Activated CD4-positive, alpha-beta T cell treated with anti-CD3 and anti-CD28 coated beads, Interleukin-2, amount 10 ng/mL, durations not matched to agents 7 days and 5 days (primary cell): ENCODE data around the gene MYL1. TPM values are rescaled to one million over a fixed set of nuclear protein-coding genes. Genes with fewer than 3 reads are reported as not detected.

Source experiments
- CTCF ChIA-PET: fragments of 350-600 bp; sonication (Branson Sonifier 250); formaldehyde crosslinking; loops from one replicate; lab custom pipeline; 2021; ENCODE audit warnings: antibody characterized with exemption; lab: Charles Lee
- POLR2A ChIA-PET: fragments of 350-600 bp; sonication (Branson Sonifier 250); formaldehyde crosslinking; loops from one replicate; lab custom pipeline; 2021; ENCODE audit warnings: antibody characterized with exemption; lab: Charles Lee
- DNase-seq: peaks from one replicate; pipeline ENCODE4 v3.0.0-alpha.2; 2020
- H3K27ac Mint-ChIP-seq: one replicate; pipeline ENCODE4 v1.8.0; 2021; ENCODE audit warnings: mild to moderate bottlenecking, moderate library complexity, mixed read lengths
- H3K27me3 Mint-ChIP-seq: one replicate; pipeline ENCODE4 v1.8.0; 2021; ENCODE audit warnings: mixed read lengths
- H3K36me3 Mint-ChIP-seq: one replicate; pipeline ENCODE4 v1.8.0; 2021; ENCODE audit warnings: low read depth, mixed read lengths
- H3K4me1 Mint-ChIP-seq: one replicate; pipeline ENCODE4 v1.8.0; 2021; ENCODE audit warnings: mixed read lengths
- H3K4me3 Mint-ChIP-seq: one replicate; pipeline ENCODE4 v1.8.0; 2021; ENCODE audit warnings: mild to moderate bottlenecking, moderate library complexity, mixed read lengths
- H3K9me3 Mint-ChIP-seq: one replicate; pipeline ENCODE4 v1.8.0; 2021; ENCODE audit warnings: mixed read lengths
- total RNA-seq, 2 experiments: library from RNA; stranded (reverse); gene quantifications; one replicate each; pipeline ENCODE4 v1.2.3, GENCODE V29; 2021

The MYL1 gene
- total RNA-seq, 2 experiments from 2014 or later, result not detected

- no peak for DNase-seq
- Mint-ChIP-seq H3K9me3 (no peaks in the 10 kb centered on the region), H3K4me3 (no peak overlapping the region), H3K27ac (no peak overlapping the region), H3K36me3 (no peaks in the 10 kb centered on the region), H3K27me3 (no peaks in the 10 kb centered on the region), H3K4me1 (no peaks in the 10 kb centered on the region)
- POLR2A ChIA-PET, result no interaction called here
- CTCF ChIA-PET, result no interaction called here
Measured at GRCh38 chr2:210303498-210303897, 11.5 kb downstream of the MYL1 start.

GRCh38 chr2:210302326-210302725, 12.6 kb downstream of the MYL1 start:
- H3K4me3 Mint-ChIP-seq, result no peak overlapping the region
- POLR2A ChIA-PET, result no interaction called here
- H3K9me3 Mint-ChIP-seq, result no peaks in the 10 kb centered on the region
- DNase-seq, result no peak
- CTCF ChIA-PET, result no interaction called here
- H3K27ac Mint-ChIP-seq, result no peak overlapping the region
- H3K27me3 Mint-ChIP-seq, result no peaks in the 10 kb centered on the region
- no peaks in the 10 kb centered on the region for H3K36me3 Mint-ChIP-seq
- H3K4me1 Mint-ChIP-seq, result no peaks in the 10 kb centered on the region

- no peaks in the 10 kb centered on the region for H3K4me1 Mint-ChIP-seq
- H3K4me3 Mint-ChIP-seq, result no peak overlapping the region
- CTCF ChIA-PET, result no interaction called here
- H3K27me3 Mint-ChIP-seq, result no peaks in the 10 kb centered on the region
- POLR2A ChIA-PET, result no interaction called here
- DNase-seq, result no peak
- no peak overlapping the region for H3K27ac Mint-ChIP-seq
- H3K36me3 Mint-ChIP-seq, result no peaks in the 10 kb centered on the region
- no peaks in the 10 kb centered on the region for H3K9me3 Mint-ChIP-seq
Measured at GRCh38 chr2:210299866-210300373, 15.1 kb downstream of the MYL1 start.

- no peak overlapping the region for H3K27ac Mint-ChIP-seq
- H3K9me3 Mint-ChIP-seq, result peaks cover 3% of the 10 kb centered on the region
- CTCF ChIA-PET, result no interaction called here
- POLR2A ChIA-PET, result no interaction called here
- no peak for DNase-seq
- H3K36me3 Mint-ChIP-seq, result no peaks in the 10 kb centered on the region
- H3K4me1 Mint-ChIP-seq, result no peaks in the 10 kb centered on the region
- no peak overlapping the region for H3K4me3 Mint-ChIP-seq
- H3K27me3 Mint-ChIP-seq, result no peaks in the 10 kb centered on the region
Measured at GRCh38 chr2:210288408-210288807, 26.6 kb downstream of the MYL1 start.

- no peak overlapping the region for H3K27ac Mint-ChIP-seq
- ChIA-PET CTCF (no interaction called here), POLR2A (no interaction called here)
- no peak overlapping the region for H3K4me3 Mint-ChIP-seq
- no peak for DNase-seq
- peaks cover 2% of the 10 kb centered on the region for H3K27me3 Mint-ChIP-seq
- H3K36me3 Mint-ChIP-seq, result no peaks in the 10 kb centered on the region
- no peaks in the 10 kb centered on the region for H3K4me1 Mint-ChIP-seq
- H3K9me3 Mint-ChIP-seq, result peaks cover 6% of the 10 kb centered on the region
Measured at GRCh38 chr2:210287301-210287700, 27.7 kb downstream of the MYL1 start.

- POLR2A ChIA-PET, result no interaction called here
- Mint-ChIP-seq H3K27ac (no peak overlapping the region), H3K9me3 (peaks cover 6% of the 10 kb centered on the region), H3K4me3 (no peak overlapping the region), H3K36me3 (no peaks in the 10 kb centered on the region), H3K27me3 (peaks cover 2% of the 10 kb centered on the region), H3K4me1 (no peaks in the 10 kb centered on the region)
- CTCF ChIA-PET, result no interaction called here
- DNase-seq, result no peak
Measured at GRCh38 chr2:210286123-210286680, 28.8 kb downstream of the MYL1 start.

GRCh38 chr2:210277133-210277532, 37.8 kb downstream of the MYL1 start:
- Mint-ChIP-seq H3K27me3 (no peaks in the 10 kb centered on the region), H3K36me3 (no peaks in the 10 kb centered on the region), H3K27ac (no peak overlapping the region), H3K9me3 (peaks cover 2% of the 10 kb centered on the region), H3K4me3 (no peak overlapping the region), H3K4me1 (no peaks in the 10 kb centered on the region)
- DNase-seq, result no peak
- CTCF ChIA-PET, result interaction anchor here (0.6 kb wide), 1 partner anchor 62 kb away, joined by 5 read pairs; no protein-coding TSS in a partner anchor
- POLR2A ChIA-PET, result no interaction called here

- CTCF ChIA-PET, result no interaction called here
- no peak overlapping the region for H3K27ac Mint-ChIP-seq
- no peaks in the 10 kb centered on the region for H3K4me1 Mint-ChIP-seq
- peaks cover 2% of the 10 kb centered on the region for H3K27me3 Mint-ChIP-seq
- H3K36me3 Mint-ChIP-seq, result no peaks in the 10 kb centered on the region
- POLR2A ChIA-PET, result no interaction called here
- H3K4me3 Mint-ChIP-seq, result no peak overlapping the region
- peaks cover 2% of the 10 kb centered on the region for H3K9me3 Mint-ChIP-seq
- no peak for DNase-seq
Measured at GRCh38 chr2:210271300-210271699, 43.7 kb downstream of the MYL1 start.

GRCh38 chr2:210269148-210269547, 45.8 kb downstream of the MYL1 start:
- no peak for DNase-seq
- no peak overlapping the region for H3K4me3 Mint-ChIP-seq
- H3K9me3 Mint-ChIP-seq, result peaks cover 2% of the 10 kb centered on the region
- ChIA-PET POLR2A (no interaction called here), CTCF (no interaction called here)
- H3K27me3 Mint-ChIP-seq, result peaks cover 2% of the 10 kb centered on the region
- no peaks in the 10 kb centered on the region for H3K4me1 Mint-ChIP-seq
- no peaks in the 10 kb centered on the region for H3K36me3 Mint-ChIP-seq
- H3K27ac Mint-ChIP-seq, result no peak overlapping the region

- DNase-seq, result no peak
- Mint-ChIP-seq H3K27ac (no peak overlapping the region), H3K9me3 (no peaks in the 10 kb centered on the region), H3K27me3 (peaks cover 2% of the 10 kb centered on the region), H3K4me3 (no peak overlapping the region), H3K4me1 (no peaks in the 10 kb centered on the region), H3K36me3 (no peaks in the 10 kb centered on the region)
- ChIA-PET POLR2A (interaction anchor here (0.6 kb wide), 1 partner anchor 1868 kb away, joined by 3 read pairs; no protein-coding TSS in a partner anchor), CTCF (no interaction called here)
Measured at GRCh38 chr2:210268281-210268680, 46.7 kb downstream of the MYL1 start.

GRCh38 chr2:210267698-210268097, 47.3 kb downstream of the MYL1 start:
- POLR2A ChIA-PET, result no interaction called here
- no peak overlapping the region for H3K4me3 Mint-ChIP-seq

GRCh38 chr2:210264282-210264681, 50.7 kb downstream of the MYL1 start:
- Mint-ChIP-seq H3K27ac (no peak overlapping the region), H3K27me3 (peaks cover 2% of the 10 kb centered on the region), H3K36me3 (no peaks in the 10 kb centered on the region), H3K9me3 (no peaks in the 10 kb centered on the region), H3K4me3 (no peak overlapping the region), H3K4me1 (no peaks in the 10 kb centered on the region)
- ChIA-PET CTCF (no interaction called here), POLR2A (no interaction called here)
- DNase-seq, result no peak

More at GRCh38 chr2:210267698-210268097, 47.3 kb downstream of the MYL1 start:
- DNase-seq, result no peak
- H3K4me1 Mint-ChIP-seq, result no peaks in the 10 kb centered on the region
- H3K27me3 Mint-ChIP-seq, result peaks cover 2% of the 10 kb centered on the region
- no peaks in the 10 kb centered on the region for H3K9me3 Mint-ChIP-seq
- H3K27ac Mint-ChIP-seq, result no peak overlapping the region
- H3K36me3 Mint-ChIP-seq, result no peaks in the 10 kb centered on the region
- CTCF ChIA-PET, result no interaction called here

GRCh38 chr2:210263841-210264240, 51.1 kb downstream of the MYL1 start:
- Mint-ChIP-seq H3K4me3 (no peak overlapping the region), H3K9me3 (no peaks in the 10 kb centered on the region), H3K4me1 (no peaks in the 10 kb centered on the region), H3K36me3 (no peaks in the 10 kb centered on the region), H3K27me3 (peaks cover 2% of the 10 kb centered on the region), H3K27ac (no peak overlapping the region)
- CTCF ChIA-PET, result no interaction called here
- no peak for DNase-seq
- POLR2A ChIA-PET, result no interaction called here

GRCh38 chr2:210262036-210262435, 52.9 kb downstream of the MYL1 start:
- H3K27me3 Mint-ChIP-seq, result no peaks in the 10 kb centered on the region
- no peaks in the 10 kb centered on the region for H3K4me1 Mint-ChIP-seq
- H3K9me3 Mint-ChIP-seq, result no peaks in the 10 kb centered on the region
- CTCF ChIA-PET, result no interaction called here
- POLR2A ChIA-PET, result no interaction called here
- no peak overlapping the region for H3K4me3 Mint-ChIP-seq
- DNase-seq, result no peak
- no peak overlapping the region for H3K27ac Mint-ChIP-seq
- no peaks in the 10 kb centered on the region for H3K36me3 Mint-ChIP-seq
